GM19025 (cell line): ENCODE data around the gene NLK.

Experiments used
- ATAC-seq: cut with Tn5 transposase; IDR thresholded peaks from one replicate; pipeline ENCODE4 v1.9.1; 2021; ENCODE audit warnings: mild to moderate bottlenecking, low read depth, moderate library complexity; ENCODE audit not compliant: unreplicated experiment

The NLK gene

DNA sequence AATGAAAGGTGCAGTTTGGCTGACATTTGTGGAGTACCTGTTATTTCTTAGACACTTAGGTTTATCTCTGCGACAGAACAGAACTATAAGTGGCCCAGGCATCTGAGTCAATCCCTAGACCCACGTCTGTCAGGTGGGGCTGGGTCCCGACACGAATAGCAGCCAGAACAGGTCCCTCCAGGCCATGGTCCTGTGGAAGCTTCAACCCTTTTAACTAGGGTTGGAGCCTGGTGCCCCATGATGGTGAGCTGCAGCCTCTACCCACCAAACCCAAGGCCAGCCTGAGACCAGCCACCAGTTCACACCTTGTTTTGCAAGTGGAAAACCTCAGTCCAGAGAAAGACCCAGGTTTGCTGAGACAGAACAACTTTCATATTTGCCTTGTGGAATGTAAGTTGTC is 202.0 kb downstream of the NLK start:
- no peak for ATAC-seq
